Endothelial cell (in vitro differentiated cells): Measurements from ENCODE around the gene TAX1BP1. TPM values are rescaled to one million over a fixed set of nuclear protein-coding genes. Genes with fewer than 3 reads are reported as not detected.

Experiments
- DNase-seq: peaks from one replicate; pipeline ENCODE4 v3.0.0; 2021; ENCODE audit warnings: low spot score
- H3K27ac Mint-ChIP-seq: one replicate; pipeline ENCODE4 v1.8.0; 2021; ENCODE audit warnings: mixed read lengths, inconsistent platforms; ENCODE audit not compliant: unreplicated experiment
- H3K27me3 Mint-ChIP-seq: one replicate; pipeline ENCODE4 v1.8.0; 2021; ENCODE audit warnings: mild to moderate bottlenecking, moderate library complexity, mixed read lengths, inconsistent platforms; ENCODE audit not compliant: unreplicated experiment
- H3K36me3 Mint-ChIP-seq: one replicate; pipeline ENCODE4 v1.8.0; 2021; ENCODE audit warnings: mild to moderate bottlenecking, low read depth, mixed read lengths, inconsistent platforms; ENCODE audit not compliant: unreplicated experiment
- H3K4me1 Mint-ChIP-seq: one replicate; pipeline ENCODE4 v1.8.0; 2021; ENCODE audit warnings: mild to moderate bottlenecking, mixed read lengths, inconsistent platforms; ENCODE audit not compliant: unreplicated experiment
- H3K4me3 Mint-ChIP-seq: one replicate; pipeline ENCODE4 v1.8.0; 2021; ENCODE audit warnings: mild to moderate bottlenecking, mixed read lengths, inconsistent platforms; ENCODE audit not compliant: unreplicated experiment
- H3K9me3 Mint-ChIP-seq: one replicate; pipeline ENCODE4 v1.8.0; 2021; ENCODE audit warnings: mixed read lengths, inconsistent platforms; ENCODE audit not compliant: unreplicated experiment
- total RNA-seq: library from RNA; stranded (reverse); fragmentation: NEBNext Ultra II Directional; extraction: Animal tissue kit (Norgen Biotek cat#: 25700); gene quantifications from one replicate; pipeline ENCODE4 v1.2.1, GENCODE V29; 2021; ENCODE audit not compliant: unreplicated experiment
- TF ChIP-seq, protein P1 (sequence below): fragments of 200-600 bp; sonication (generic); IDR thresholded peaks from one replicate; pipeline ENCODE4 v1.5.0; 2021; ENCODE audit warnings: antibody characterized with exemption; ENCODE audit not compliant: unreplicated experiment

TAX1BP1 gene
- total RNA-seq, 1 donor from 2014 or later: 124 TPM

- Mint-ChIP-seq H3K27ac (peak overlapping the region; percentile 85), H3K36me3 (no peaks in the 10 kb centered on the region), H3K9me3 (no peaks in the 10 kb centered on the region), H3K4me1 (peaks cover 43% of the 10 kb centered on the region), H3K4me3 (no peak overlapping the region), H3K27me3 (peaks cover 3% of the 10 kb centered on the region)
- no peak for DNase-seq
- TF ChIP-seq, protein P1, sequence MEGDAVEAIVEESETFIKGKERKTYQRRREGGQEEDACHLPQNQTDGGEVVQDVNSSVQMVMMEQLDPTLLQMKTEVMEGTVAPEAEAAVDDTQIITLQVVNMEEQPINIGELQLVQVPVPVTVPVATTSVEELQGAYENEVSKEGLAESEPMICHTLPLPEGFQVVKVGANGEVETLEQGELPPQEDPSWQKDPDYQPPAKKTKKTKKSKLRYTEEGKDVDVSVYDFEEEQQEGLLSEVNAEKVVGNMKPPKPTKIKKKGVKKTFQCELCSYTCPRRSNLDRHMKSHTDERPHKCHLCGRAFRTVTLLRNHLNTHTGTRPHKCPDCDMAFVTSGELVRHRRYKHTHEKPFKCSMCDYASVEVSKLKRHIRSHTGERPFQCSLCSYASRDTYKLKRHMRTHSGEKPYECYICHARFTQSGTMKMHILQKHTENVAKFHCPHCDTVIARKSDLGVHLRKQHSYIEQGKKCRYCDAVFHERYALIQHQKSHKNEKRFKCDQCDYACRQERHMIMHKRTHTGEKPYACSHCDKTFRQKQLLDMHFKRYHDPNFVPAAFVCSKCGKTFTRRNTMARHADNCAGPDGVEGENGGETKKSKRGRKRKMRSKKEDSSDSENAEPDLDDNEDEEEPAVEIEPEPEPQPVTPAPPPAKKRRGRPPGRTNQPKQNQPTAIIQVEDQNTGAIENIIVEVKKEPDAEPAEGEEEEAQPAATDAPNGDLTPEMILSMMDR: no peak
Measured at GRCh38 chr7:27872356-27873275, 132.7 kb downstream of the TAX1BP1 start.

GRCh38 chr7:27873981-27874957, 134.3 kb downstream of the TAX1BP1 start:
- H3K4me1 Mint-ChIP-seq: peaks cover 32% of the 10 kb centered on the region

DNA sequence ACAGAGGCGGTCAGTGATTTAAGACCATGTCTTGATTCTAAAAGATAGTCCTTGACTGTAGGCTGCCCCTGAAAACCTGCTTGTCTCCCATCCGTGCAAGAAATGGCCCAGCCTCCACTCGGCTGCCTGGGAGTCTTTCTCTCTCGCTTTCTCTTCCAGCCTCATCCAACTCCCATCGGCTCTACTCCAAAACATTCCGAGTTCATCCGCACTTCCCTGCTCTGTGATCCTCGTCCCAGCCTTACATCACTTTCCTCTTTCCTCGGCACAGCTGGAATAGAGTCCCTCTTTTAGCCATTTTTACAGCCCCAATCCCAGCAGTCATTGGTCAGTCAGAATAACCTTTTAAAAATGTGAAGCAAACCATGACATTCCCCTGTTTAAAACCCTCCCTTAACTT, 135.1 kb downstream of the TAX1BP1 start:
- TF ChIP-seq, protein P1: no peak
- H3K27me3 Mint-ChIP-seq: peaks cover 3% of the 10 kb centered on the region
- no peaks in the 10 kb centered on the region for H3K9me3 Mint-ChIP-seq
- DNase-seq: no peak
- peaks cover 26% of the 10 kb centered on the region for H3K4me1 Mint-ChIP-seq
- H3K27ac Mint-ChIP-seq: no peak overlapping the region
- H3K4me3 Mint-ChIP-seq: no peak overlapping the region
- no peaks in the 10 kb centered on the region for H3K36me3 Mint-ChIP-seq

More at GRCh38 chr7:27873981-27874957, 134.3 kb downstream of the TAX1BP1 start:
- Mint-ChIP-seq H3K27ac (no peak overlapping the region), H3K27me3 (peaks cover 3% of the 10 kb centered on the region), H3K9me3 (no peaks in the 10 kb centered on the region), H3K4me3 (no peak overlapping the region), H3K36me3 (no peaks in the 10 kb centered on the region)
- no peak for DNase-seq
- TF ChIP-seq, protein P1: no peak

DNA sequence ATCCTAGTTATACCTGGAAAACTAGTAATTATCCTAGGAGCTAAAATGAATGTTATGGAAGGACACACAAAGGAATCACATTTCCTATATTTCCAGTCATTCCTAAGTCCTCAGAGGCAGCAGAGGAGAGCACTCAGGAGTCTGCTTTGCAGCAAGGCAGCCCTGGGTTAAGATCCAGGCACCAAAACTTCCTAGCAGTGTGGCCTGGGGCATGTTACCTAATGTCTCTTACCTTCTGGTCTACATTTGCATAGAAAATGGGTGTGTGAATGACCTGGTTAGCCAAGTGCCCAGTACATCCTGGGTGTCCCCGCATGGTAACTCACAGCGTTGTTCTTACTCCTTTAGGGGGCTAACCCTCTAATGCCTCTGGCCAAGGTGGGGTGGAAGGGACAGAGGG, 135.9 kb downstream of the TAX1BP1 start:
- H3K9me3 Mint-ChIP-seq: no peaks in the 10 kb centered on the region
- no peak overlapping the region for H3K4me3 Mint-ChIP-seq
- no peak for DNase-seq
- H3K27me3 Mint-ChIP-seq: peaks cover 2% of the 10 kb centered on the region
- H3K27ac Mint-ChIP-seq: no peak overlapping the region
- TF ChIP-seq, protein P1: no peak
- peaks cover 23% of the 10 kb centered on the region for H3K4me1 Mint-ChIP-seq
- H3K36me3 Mint-ChIP-seq: no peaks in the 10 kb centered on the region
